Endothelial cell of umbilical vein (primary cell): ENCODE results near the gene PTPN12. TPM values are rescaled to one million over a fixed set of nuclear protein-coding genes. Genes with fewer than 3 reads are reported as not detected.

Experiments used
- BruUV-seq: library from RNA; stranded (reverse); fragments of 400-500 nt; replicated peaks from 2 replicates; lab custom pipeline; 2021; lab: Mats Ljungman, UMichigan
- CTCF ChIA-PET: fragments of 300-600, 350-600 bp; sonication (Branson Sonifier 250); formaldehyde crosslinking; loops from one replicate; lab custom pipeline; 2021; ENCODE audit warnings: antibody characterized with exemption, inconsistent platforms; lab: Charles Lee
- POLR2A ChIA-PET: fragments of 300-600, 350-600 bp; sonication (Branson Sonifier 250); formaldehyde crosslinking; loops from one replicate; lab custom pipeline; 2021; ENCODE audit warnings: antibody characterized with exemption, inconsistent platforms; lab: Charles Lee
- DNase-seq: peaks from one replicate; pipeline ENCODE4 v3.0.0-alpha.2; 2011; ENCODE audit warnings: low read depth, low spot score
- FAIRE-seq: peaks from 2 replicates; lab custom pipeline; 2011; peaks lifted over from hg19 to GRCh38; lab: Jason Lieb, UNC
- H2AFZ ChIP-seq: 2 replicates; pipeline ENCODE4 v1.6.0; 2012; ENCODE audit warnings: low read depth, low read length, control low read depth, inconsistent platforms
- H3K27ac ChIP-seq: 2 replicates; pipeline ENCODE4 v1.5.1; 2011; ENCODE audit warnings: low read depth, mild to moderate bottlenecking, control low read depth, low read length, moderate library complexity; ENCODE audit not compliant: insufficient read depth
- H3K27me3 ChIP-seq, 2 experiments: 2 replicates each; pipeline versions ENCODE4 v1.6.0 to v1.6.1; 2011; ENCODE audit warnings: low read length in 2 of 2, mixed read lengths in 1 of 2; ENCODE audit not compliant: control insufficient read depth in 2 of 2, insufficient read depth in 2 of 2
- H3K36me3 ChIP-seq, 2 experiments: 2 replicates in 1 of 2; 3 replicates in 1 of 2; pipeline ENCODE4 v1.5.1; 2011; ENCODE audit warnings: low read length in 2 of 2, mild to moderate bottlenecking in 1 of 2, moderate library complexity in 1 of 2; ENCODE audit not compliant: control insufficient read depth in 2 of 2, insufficient read depth in 2 of 2; ENCODE audit errors: extremely low read depth in 1 of 2
- H3K4me1 ChIP-seq: 3 replicates; pipeline ENCODE4 v1.5.1; 2011; ENCODE audit warnings: mild to moderate bottlenecking, low read length; ENCODE audit not compliant: control insufficient read depth, insufficient read depth; ENCODE audit errors: extremely low read depth
- H3K4me2 ChIP-seq: 2 replicates; pipeline ENCODE4 v1.6.1; 2011; ENCODE audit warnings: low read length, control low read depth, mixed read lengths; ENCODE audit not compliant: insufficient read depth
- H3K4me3 ChIP-seq, 3 experiments: fragments of 200-600 bp in 1 of 3; sonication (generic), shearing (Covaris generic) in 1 of 3; replicated peaks in 1 of 3; 2 replicates each; pipeline ENCODE4 v1.5.1; 2011 to 2016; ENCODE audit warnings: control low read depth in 3 of 3, low read length in 3 of 3, mild to moderate bottlenecking in 2 of 3, inconsistent platforms in 1 of 3, low read depth in 1 of 3, moderate library complexity in 1 of 3; ENCODE audit not compliant: insufficient read depth in 1 of 3
- H3K79me2 ChIP-seq: 2 replicates; pipeline ENCODE4 v1.6.0; 2012; ENCODE audit warnings: low read length, inconsistent platforms; ENCODE audit not compliant: control insufficient read depth, insufficient read depth
- H3K9ac ChIP-seq: replicated peaks from 2 replicates; pipeline ENCODE3; 2011; ENCODE audit warnings: low read length, control low read depth; ENCODE audit not compliant: insufficient read depth; ENCODE audit errors: extremely low read depth
- H3K9me1 ChIP-seq: replicated peaks from 3 replicates; pipeline ENCODE4 v1.6.0; 2011; ENCODE audit warnings: mild to moderate bottlenecking, low read length; ENCODE audit not compliant: control insufficient read depth, insufficient read depth; ENCODE audit errors: extremely low read depth
- H3K9me3 ChIP-seq: replicated peaks from 2 replicates; pipeline ENCODE4 v1.5.1; 2012; ENCODE audit warnings: low read length, inconsistent platforms; ENCODE audit not compliant: control insufficient read depth, insufficient read depth
- H4K20me1 ChIP-seq: replicated peaks from 2 replicates; pipeline ENCODE3; 2011; ENCODE audit warnings: mild to moderate bottlenecking, low read length; ENCODE audit not compliant: control insufficient read depth, insufficient read depth; ENCODE audit errors: extremely low read depth
- EZH2 ChIP-seq: IDR thresholded peaks from 2 replicates; pipeline ENCODE4 v1.6.1; 2012; ENCODE audit warnings: borderline replicate concordance, low read depth, mild to moderate bottlenecking, moderate library complexity, low read length, inconsistent platforms; ENCODE audit not compliant: severe bottlenecking
- FOS ChIP-seq: IDR thresholded peaks from 2 replicates; pipeline ENCODE4 v1.6.1; 2011; ENCODE audit warnings: mild to moderate bottlenecking, low read length, moderate library complexity, borderline replicate concordance; ENCODE audit not compliant: insufficient read depth
- GATA2 ChIP-seq: IDR thresholded peaks from 2 replicates; pipeline ENCODE4 v1.7.0; 2011; ENCODE audit warnings: low read depth, mild to moderate bottlenecking, moderate library complexity, mixed read lengths, low read length; ENCODE audit not compliant: insufficient read length, insufficient read depth
- JUN ChIP-seq: IDR thresholded peaks from 2 replicates; pipeline ENCODE4 v1.6.1; 2011; ENCODE audit warnings: borderline replicate concordance, low read depth; ENCODE audit not compliant: insufficient read length, insufficient read depth
- MYC ChIP-seq: IDR thresholded peaks from one replicate; pipeline ENCODE4 v1.6.1; 2011; ENCODE audit warnings: mild to moderate bottlenecking, low read depth, low read length
- POLR2A ChIP-seq: IDR thresholded peaks from 2 replicates; pipeline ENCODE4 v1.6.1; 2012; ENCODE audit warnings: low read depth, mild to moderate bottlenecking, control low read depth, low read length
- POLR2AphosphoS5 ChIP-seq: IDR thresholded peaks from 2 replicates; pipeline ENCODE4 v1.6.1; 2012; ENCODE audit warnings: low read depth, mild to moderate bottlenecking, control low read depth, low read length, moderate library complexity; ENCODE audit not compliant: insufficient read depth
- dilution Hi-C: fragments of 300-500 bp; cut with MboI; formaldehyde crosslinking; loops from one replicate; pipeline ENCODE4 v1.15.0; 2019; ENCODE audit warnings: low sequenced_read_pairs; ENCODE audit not compliant: extremely low pct_ligation_motif_present
- intact Hi-C: fragments of 100-400 bp; cut with micrococcal nuclease; formaldehyde crosslinking; loops from one replicate; pipeline ENCODE4 v1.10.0; 2022
- polyA plus RNA-seq, 4 experiments: library from polyadenylated mRNA; depleted of rRNA in 3 of 4; stranded (reverse) in 3 of 4; unstranded in 1 of 4; fragments of >200 nt; gene quantifications; 2 replicates each; pipeline versions ENCODE4 v1.2.1 to v1.2.3, GENCODE V29; 2011 to 2012; ENCODE audit warnings: missing spikeins in 1 of 4
- total RNA-seq: library from RNA; stranded (reverse); gene quantifications from 2 replicates; pipeline ENCODE4 v1.2.3, GENCODE V29; 2021
- TF ChIP-seq, protein P1 (sequence below): IDR thresholded peaks from 2 replicates; pipeline ENCODE4 v1.6.1; 2011; ENCODE audit not compliant: insufficient read depth, insufficient read length
- TF ChIP-seq, protein P2 (sequence below), 2 donors: IDR thresholded peaks; 1 replicate in 1 of 2; 2 replicates in 1 of 2; pipeline ENCODE4 v1.5.1; 2011; ENCODE audit warnings: low read length in 2 of 2, mild to moderate bottlenecking in 2 of 2, moderate library complexity in 2 of 2, control low read depth in 1 of 2, inconsistent platforms in 1 of 2, low read depth in 1 of 2; ENCODE audit not compliant: insufficient read depth in 1 of 2; ENCODE audit errors: extremely low read depth in 1 of 2

Gene PTPN12
- total and polyA plus RNA-seq, 2 donors (not counting 3 experiments of a cell fraction or from before 2014, with no cell fraction given) = 30.6 to 137 TPM

DNA sequence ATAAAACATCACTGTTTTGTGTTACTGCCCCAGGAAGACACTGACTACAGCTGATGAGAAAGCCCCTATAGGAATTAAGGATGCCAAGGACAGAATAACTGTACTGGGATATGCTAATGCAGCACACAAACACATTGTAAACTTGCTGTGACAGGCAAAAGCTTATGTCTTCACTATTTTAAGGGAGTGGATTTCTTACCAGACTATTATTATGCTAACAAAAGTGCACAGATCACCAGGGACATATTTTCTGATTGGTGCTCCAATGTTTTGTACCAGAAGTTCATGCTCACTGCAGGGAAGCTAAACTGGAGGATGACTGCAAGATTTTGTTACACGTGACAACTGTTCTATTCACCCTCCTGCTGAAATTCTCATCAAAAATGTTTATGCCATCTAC, 48.1 kb upstream of the PTPN12 start:
- FAIRE-seq = no peak
- intact Hi-C loops = no loop called here
- POLR2A ChIA-PET = no interaction called here

More for the DNA sequence above, 48.1 kb upstream of the PTPN12 start:
- DNase-seq = no peak
- no TSS peak for BruUV-seq
- no peaks in the 10 kb centered on the region for H4K20me1 ChIP-seq
- no peak overlapping the region for H2AFZ ChIP-seq
- H3K36me3 ChIP-seq = no peaks in the 10 kb centered on the region
- H3K9me1 ChIP-seq = no peaks in the 10 kb centered on the region
- H3K9me3 ChIP-seq = no peaks in the 10 kb centered on the region
- no peak overlapping the region for H3K4me2 ChIP-seq
- no peaks in the 10 kb centered on the region for H3K79me2 ChIP-seq
- CTCF ChIA-PET = no interaction called here
- no peak overlapping the region for H3K27ac ChIP-seq
- peaks cover 0 to 8% of the 10 kb centered on the region in 2 experiments for H3K27me3 ChIP-seq
- H3K4me1 ChIP-seq = no peaks in the 10 kb centered on the region
- dilution Hi-C loops = no loop called here
- no peak overlapping the region for H3K9ac ChIP-seq
- no peak overlapping the region for H3K4me3 ChIP-seq
- TF ChIP-seq FOS (no peak), MYC (no peak), POLR2A (no peak), POLR2AphosphoS5 (no peak), JUN (no peak), EZH2 (no peak), GATA2 (no peak)
- TF ChIP-seq, protein P1, sequence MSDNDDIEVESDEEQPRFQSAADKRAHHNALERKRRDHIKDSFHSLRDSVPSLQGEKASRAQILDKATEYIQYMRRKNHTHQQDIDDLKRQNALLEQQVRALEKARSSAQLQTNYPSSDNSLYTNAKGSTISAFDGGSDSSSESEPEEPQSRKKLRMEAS = no peak
- TF ChIP-seq, protein P2, sequence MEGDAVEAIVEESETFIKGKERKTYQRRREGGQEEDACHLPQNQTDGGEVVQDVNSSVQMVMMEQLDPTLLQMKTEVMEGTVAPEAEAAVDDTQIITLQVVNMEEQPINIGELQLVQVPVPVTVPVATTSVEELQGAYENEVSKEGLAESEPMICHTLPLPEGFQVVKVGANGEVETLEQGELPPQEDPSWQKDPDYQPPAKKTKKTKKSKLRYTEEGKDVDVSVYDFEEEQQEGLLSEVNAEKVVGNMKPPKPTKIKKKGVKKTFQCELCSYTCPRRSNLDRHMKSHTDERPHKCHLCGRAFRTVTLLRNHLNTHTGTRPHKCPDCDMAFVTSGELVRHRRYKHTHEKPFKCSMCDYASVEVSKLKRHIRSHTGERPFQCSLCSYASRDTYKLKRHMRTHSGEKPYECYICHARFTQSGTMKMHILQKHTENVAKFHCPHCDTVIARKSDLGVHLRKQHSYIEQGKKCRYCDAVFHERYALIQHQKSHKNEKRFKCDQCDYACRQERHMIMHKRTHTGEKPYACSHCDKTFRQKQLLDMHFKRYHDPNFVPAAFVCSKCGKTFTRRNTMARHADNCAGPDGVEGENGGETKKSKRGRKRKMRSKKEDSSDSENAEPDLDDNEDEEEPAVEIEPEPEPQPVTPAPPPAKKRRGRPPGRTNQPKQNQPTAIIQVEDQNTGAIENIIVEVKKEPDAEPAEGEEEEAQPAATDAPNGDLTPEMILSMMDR (IDR thresholded peaks at IDR 0.05; ENCODE audit: extremely low read depth in 1 of 2, insufficient read depth in 1 of 2, low read depth in 1 of 2, low read length in 2 of 2) = no peak
